Skeletal muscle cell (primary cell): ENCODE data around the gene MTUS2.

Experiments
- DNase-seq: peaks from one replicate; pipeline ENCODE4 v3.0.0-alpha.2; 2010; ENCODE audit warnings: low read depth
- H3K4me3 ChIP-seq: 2 replicates; pipeline ENCODE4 v1.5.1; 2011; ENCODE audit warnings: low read depth, mild to moderate bottlenecking, control low read depth, low read length, moderate library complexity

MTUS2 gene

GRCh38 chr13:29131881-29132668, 311.9 kb downstream of the MTUS2 start:
- DNase-seq: no peak
- no peak overlapping the region for H3K4me3 ChIP-seq

GRCh38 chr13:29136341-29136740, 316.2 kb downstream of the MTUS2 start:
- DNase-seq: no peak
- no peak overlapping the region for H3K4me3 ChIP-seq

- H3K4me3 ChIP-seq: no peak overlapping the region
- DNase-seq: no peak
These were observed 316.9 kb downstream of the MTUS2 start for GRCh38 chr13:29137016-29137415.

DNA sequence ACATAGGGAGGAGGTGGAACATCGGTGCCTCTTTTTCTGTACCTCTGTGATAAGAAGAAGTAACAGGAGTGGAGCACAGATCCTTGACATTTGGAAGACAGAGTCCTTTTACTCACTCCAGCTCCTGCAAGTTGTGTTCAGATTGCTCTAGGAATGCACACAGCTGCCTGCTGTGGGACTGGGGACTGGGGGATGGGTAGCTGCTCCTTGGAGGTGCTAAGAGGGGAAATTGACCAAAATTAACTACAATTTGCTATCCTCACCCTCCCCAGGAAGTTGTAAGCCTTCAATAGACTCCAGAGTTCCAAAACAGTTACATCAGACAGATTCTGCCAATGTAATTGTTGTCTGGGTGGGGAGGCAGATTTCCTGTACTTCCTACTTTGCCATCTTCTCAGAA, 317.9 kb downstream of the MTUS2 start:
- no peak overlapping the region for H3K4me3 ChIP-seq
- no peak for DNase-seq

GRCh38 chr13:29140277-29140676, 320.1 kb downstream of the MTUS2 start:
- DNase-seq: peak; percentile 45
- no peak overlapping the region for H3K4me3 ChIP-seq

- no peak for DNase-seq
- no peak overlapping the region for H3K4me3 ChIP-seq
These were observed 323.7 kb downstream of the MTUS2 start for GRCh38 chr13:29143847-29144246.

DNA sequence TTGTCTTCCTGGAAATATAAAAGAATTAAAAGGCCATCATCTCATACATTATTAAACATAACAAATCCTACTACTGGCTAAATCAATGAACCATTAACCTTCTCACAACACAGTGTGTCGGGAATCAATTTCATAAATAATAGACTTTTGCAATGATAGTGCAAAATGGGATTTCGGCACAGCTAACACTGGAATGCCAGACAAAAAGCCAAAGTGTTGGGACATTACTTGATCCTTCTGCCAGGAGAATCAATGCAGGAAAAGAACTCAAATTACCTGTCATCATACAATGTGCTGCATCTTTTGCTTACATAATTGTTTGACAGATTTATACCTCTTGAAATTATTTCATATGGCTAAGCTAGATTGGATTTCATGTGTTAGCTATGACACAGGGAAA, 334.3 kb downstream of the MTUS2 start:
- H3K4me3 ChIP-seq: no peak overlapping the region
- no peak for DNase-seq

- no peak overlapping the region for H3K4me3 ChIP-seq
- no peak for DNase-seq
These were observed 336.0 kb downstream of the MTUS2 start for GRCh38 chr13:29156136-29156535.

- no peak overlapping the region for H3K4me3 ChIP-seq
- DNase-seq: no peak
These were observed 339.7 kb downstream of the MTUS2 start for GRCh38 chr13:29159871-29160270.

DNA sequence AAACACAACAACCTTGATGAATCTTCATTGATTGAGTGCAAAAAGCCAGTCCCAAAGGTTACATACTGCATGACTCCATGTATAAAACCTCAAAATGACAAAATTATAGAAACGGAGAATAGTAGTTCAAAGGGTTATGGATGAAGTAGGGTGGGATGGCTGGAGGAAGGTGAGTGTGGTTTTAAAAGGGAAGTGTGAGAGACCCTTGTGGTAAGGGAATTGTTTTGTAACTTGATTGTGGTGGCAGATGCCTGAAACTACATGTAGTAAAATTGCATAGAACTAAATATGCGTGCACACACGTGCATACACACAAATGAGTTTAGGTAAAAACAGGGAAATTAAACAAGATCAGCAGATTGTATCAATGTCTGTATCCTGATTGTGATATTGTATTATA, 340.7 kb downstream of the MTUS2 start:
- no peak for DNase-seq
- no peak overlapping the region for H3K4me3 ChIP-seq

- no peak for DNase-seq
- no peak overlapping the region for H3K4me3 ChIP-seq
These were observed 341.5 kb downstream of the MTUS2 start for GRCh38 chr13:29161676-29162075.

DNA sequence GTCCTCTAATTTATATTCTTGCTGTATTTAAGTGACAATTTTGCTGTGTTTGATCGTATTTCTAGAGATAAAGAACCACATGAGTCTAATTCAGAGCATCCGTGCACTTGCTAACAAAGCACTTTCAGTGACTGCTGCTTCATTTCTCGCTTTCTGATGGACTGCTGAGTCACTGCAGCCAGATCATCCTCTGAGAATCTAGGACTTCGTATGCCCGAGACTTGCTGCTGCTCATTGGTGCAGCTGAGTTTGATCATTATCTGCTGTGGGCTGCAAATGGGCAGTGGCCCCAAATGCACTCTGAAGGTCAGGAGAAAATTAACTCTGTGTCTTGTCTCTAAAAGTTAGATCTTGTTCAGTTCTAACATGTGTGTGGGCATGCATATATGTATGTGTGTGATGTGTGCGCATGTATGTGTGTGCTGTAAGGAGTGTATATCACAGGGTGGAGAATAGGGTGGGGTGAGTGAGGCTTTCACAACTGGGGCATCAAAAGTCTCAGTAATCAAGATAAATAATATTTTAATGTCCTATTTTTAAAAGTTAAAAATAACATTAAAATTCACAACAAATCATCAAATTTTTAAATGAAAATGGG, 342.6 kb downstream of the MTUS2 start:
- DNase-seq: peak; percentile 8
- no peak overlapping the region for H3K4me3 ChIP-seq

GRCh38 chr13:29164116-29164515, 344.0 kb downstream of the MTUS2 start:
- H3K4me3 ChIP-seq: no peak overlapping the region
- no peak for DNase-seq

- no peak for DNase-seq
- no peak overlapping the region for H3K4me3 ChIP-seq
These were observed 345.1 kb downstream of the MTUS2 start for GRCh38 chr13:29165216-29165615.

GRCh38 chr13:29165840-29166239, 345.7 kb downstream of the MTUS2 start:
- peak; percentile 21 for DNase-seq
- no peak overlapping the region for H3K4me3 ChIP-seq

DNA sequence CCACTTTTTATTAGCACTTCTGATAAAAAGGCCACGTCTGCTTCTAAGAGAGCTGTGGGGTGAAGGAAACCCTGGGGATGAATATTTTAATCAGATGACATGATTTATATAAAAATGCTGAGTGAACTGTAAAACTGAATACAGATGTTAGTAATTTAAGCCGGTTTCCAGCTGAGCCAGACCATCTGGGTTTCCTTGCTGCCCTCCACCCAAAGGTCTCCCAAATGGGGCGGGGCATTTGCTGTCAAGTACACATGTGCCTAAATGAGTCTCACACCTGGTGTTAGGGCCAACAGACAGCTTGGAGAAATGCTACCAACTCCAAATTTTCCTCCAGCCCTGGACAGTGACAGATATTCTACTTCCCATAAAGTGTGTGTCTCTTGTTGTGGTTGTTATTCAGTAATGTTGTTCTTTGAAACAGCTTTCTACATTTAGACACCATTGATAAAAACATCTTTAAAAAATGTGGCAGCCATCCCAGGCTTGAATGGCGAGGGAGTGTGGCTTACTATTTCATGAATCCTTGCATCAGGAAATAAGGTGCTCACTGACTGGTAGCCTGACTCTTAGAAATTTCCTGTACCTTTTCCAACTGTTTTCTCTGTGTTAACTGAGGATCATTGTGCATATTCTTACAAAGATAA, 350.4 kb downstream of the MTUS2 start:
- DNase-seq: no peak
- H3K4me3 ChIP-seq: no peak overlapping the region

DNA sequence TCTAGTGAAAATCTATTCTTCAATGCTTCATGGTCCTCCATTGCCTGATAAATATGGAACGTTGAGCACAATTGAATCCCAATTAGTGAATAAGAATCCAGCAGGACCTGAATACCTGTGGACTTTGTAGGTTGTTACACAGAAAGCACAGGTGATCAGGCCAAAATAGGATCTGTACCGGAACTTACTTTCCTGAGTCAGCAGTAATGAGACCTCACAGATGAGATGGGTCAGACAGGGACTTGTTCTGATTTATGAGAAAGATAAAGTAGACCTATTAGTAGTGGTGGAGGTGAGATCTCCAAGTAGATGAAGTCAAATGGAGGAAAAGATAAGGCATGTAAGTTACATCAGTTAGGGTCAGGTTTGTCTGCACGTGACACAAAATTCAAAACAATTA, 351.1 kb downstream of the MTUS2 start:
- H3K4me3 ChIP-seq: no peak overlapping the region
- no peak for DNase-seq

- DNase-seq: no peak
These were observed 354.0 kb downstream of the MTUS2 start for GRCh38 chr13:29174093-29174492.

DNA sequence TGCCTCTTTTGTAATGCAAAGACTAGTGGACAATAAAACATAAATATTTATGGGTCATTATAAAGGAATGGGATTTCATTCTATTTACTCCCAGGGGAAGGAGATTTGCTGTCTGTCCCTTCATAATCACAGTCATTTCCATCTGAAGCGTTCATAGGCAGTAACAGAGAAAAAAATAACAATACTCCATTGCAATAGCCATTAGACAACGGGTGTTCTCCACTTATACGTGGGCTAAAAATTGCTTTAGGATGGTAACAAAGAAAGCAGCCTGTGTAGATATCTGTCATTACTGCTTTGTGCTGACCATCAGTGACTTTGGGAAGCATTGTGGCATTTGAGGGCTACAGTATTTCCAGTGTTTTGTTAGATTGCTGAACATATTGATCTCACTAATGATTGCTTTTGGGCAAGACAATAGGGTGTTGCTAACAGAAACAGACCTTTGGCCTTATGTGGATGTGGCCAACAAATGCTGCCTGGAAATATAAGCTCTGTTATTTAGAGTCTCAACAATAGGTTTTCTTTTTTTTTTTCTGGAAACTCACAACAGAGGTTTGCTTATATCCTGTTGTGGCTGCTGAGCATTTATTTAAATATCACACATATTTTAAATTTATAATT, 355.2 kb downstream of the MTUS2 start:
- DNase-seq: no peak
- no peak overlapping the region for H3K4me3 ChIP-seq

More at GRCh38 chr13:29174093-29174492, 354.0 kb downstream of the MTUS2 start:
- H3K4me3 ChIP-seq: no peak overlapping the region

DNA sequence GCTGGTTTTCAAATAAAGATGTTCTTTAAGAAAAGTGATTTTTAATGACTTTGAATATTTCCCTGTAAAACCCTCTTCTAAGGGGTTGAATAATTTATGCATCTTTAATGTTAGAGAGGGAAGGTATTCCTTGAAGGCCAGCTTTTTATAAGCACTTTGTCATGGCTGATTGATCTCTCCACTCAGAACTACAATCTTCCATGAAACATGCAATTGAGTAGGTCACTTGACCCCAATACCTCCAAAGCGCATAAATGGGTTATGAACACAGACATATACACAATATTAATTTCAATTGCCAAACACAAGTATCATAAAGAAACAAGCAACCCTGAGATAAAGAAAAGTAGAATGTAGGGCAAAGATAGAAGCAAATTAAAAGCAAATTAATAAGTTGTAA, 359.9 kb downstream of the MTUS2 start:
- H3K4me3 ChIP-seq: no peak overlapping the region
- DNase-seq: no peak
